GM12874 (cell line): ENCODE data around the gene ZNF521.

ENCODE experiments used
- TF ChIP-seq, protein P1 (sequence below): IDR thresholded peaks from 2 replicates; pipeline ENCODE4 v1.5.1; 2011; ENCODE audit warnings: low read depth, mild to moderate bottlenecking, control low read depth, low read length, moderate library complexity; ENCODE audit not compliant: insufficient read depth

Gene ZNF521

DNA sequence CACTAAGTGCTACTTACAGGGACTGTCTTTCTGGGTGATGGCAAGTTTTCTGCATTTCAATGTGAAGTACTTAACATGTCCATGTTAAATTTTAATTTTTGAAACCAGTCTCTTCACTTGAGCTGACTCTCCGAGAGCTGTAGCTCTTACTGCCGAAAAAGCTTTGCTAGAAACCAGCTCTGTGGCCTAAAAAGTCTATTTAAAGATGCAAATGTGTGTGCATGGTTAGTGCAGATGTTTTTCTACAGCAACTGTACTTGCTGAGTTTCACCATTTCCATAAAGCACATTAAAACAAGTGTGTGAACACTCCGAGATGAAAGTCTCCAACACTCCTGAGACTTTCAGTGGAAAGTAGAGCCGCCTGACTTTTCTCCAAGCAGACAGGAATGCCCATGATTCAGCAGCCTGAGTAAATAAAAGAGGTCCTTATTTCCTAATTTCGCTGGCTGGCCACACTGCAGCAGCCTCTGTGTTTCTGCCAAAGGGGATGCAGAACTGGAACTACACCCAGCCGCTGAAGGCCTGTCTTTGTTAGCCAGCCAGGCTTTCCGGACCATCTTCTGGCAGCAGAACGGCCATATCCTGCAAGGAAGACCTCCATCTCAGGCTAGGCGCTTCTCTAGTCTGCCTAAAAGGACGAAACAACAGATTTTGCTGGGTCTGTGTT is 121.2 kb downstream of the ZNF521 start:
- TF ChIP-seq, protein P1, sequence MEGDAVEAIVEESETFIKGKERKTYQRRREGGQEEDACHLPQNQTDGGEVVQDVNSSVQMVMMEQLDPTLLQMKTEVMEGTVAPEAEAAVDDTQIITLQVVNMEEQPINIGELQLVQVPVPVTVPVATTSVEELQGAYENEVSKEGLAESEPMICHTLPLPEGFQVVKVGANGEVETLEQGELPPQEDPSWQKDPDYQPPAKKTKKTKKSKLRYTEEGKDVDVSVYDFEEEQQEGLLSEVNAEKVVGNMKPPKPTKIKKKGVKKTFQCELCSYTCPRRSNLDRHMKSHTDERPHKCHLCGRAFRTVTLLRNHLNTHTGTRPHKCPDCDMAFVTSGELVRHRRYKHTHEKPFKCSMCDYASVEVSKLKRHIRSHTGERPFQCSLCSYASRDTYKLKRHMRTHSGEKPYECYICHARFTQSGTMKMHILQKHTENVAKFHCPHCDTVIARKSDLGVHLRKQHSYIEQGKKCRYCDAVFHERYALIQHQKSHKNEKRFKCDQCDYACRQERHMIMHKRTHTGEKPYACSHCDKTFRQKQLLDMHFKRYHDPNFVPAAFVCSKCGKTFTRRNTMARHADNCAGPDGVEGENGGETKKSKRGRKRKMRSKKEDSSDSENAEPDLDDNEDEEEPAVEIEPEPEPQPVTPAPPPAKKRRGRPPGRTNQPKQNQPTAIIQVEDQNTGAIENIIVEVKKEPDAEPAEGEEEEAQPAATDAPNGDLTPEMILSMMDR: no peak

DNA sequence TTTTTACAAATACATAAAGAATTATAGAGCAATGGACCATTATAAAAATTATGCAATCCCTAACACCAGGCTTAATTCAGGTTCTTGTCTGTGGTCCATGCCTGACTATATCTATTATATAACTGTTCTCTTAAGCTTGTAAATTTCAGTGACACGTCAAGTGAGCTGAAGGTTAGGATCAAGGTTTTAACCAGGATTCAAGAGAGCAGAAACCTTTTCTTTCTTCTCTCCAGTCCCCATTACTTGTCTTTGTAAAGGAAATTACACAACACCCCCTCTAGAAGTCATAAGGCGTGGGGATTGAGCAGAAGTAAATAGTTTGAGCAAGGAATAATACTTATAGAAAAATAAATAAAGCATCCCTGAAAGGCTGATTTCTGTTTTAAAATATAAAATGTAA is 122.0 kb downstream of the ZNF521 start:
- TF ChIP-seq, protein P1: no peak

DNA sequence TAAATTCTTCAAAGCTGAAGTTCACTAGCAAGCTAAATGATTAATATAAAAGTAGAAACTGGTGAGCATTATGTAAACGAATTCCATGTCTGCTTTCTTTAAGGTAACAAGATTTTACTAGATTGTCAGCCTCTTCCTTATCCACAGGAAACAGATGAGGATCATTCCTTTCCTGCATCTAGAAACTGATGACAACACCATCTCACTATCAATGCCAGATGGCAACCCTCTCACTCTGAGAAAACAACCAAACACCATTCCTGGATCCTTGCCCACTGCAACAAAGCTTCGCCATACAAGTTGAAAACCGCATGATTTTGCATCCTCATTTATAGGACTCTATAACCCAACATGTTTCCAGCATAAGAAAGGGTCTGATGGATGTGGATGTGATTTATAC is 122.9 kb downstream of the ZNF521 start:
- TF ChIP-seq, protein P1: no peak

DNA sequence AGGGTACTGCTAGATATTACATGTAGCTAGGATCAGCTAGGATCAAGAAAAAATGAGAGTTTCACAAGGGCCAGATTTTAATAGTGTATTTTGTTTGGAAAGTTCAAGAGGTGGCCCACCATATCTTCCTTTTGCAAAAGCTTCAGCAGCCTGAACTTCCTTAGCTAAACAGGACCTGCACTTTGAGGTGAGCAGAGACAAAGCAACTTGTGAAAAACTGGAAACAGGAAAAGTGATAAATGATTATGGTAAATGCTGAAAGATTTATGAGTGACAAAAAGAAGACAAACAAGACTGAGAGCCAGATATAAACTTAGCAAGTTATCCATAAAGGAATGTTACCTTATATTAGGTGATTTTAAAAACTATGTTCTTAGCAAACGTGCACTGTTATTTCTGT is 123.6 kb downstream of the ZNF521 start:
- TF ChIP-seq, protein P1: no peak

DNA sequence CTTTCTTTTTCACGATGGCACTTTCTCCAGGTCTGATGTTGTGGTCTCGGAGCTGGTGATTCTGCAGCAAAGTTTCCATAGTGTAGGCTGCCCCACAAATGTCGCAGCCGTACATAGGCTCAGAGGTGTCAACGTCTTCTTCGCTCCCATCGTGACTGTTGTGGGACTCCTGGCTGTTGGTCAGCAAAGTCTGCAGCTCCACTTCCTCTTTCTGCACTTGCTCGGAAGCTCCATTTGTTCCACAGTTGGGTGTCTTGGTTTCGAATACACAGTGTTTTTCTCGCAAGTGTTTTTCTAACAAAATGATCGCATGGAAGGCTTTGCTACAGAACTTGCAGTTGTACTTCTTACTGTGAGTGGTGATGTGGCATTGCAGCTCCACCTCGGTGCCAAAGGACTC is 126.8 kb downstream of the ZNF521 start:
- TF ChIP-seq, protein P1: no peak

DNA sequence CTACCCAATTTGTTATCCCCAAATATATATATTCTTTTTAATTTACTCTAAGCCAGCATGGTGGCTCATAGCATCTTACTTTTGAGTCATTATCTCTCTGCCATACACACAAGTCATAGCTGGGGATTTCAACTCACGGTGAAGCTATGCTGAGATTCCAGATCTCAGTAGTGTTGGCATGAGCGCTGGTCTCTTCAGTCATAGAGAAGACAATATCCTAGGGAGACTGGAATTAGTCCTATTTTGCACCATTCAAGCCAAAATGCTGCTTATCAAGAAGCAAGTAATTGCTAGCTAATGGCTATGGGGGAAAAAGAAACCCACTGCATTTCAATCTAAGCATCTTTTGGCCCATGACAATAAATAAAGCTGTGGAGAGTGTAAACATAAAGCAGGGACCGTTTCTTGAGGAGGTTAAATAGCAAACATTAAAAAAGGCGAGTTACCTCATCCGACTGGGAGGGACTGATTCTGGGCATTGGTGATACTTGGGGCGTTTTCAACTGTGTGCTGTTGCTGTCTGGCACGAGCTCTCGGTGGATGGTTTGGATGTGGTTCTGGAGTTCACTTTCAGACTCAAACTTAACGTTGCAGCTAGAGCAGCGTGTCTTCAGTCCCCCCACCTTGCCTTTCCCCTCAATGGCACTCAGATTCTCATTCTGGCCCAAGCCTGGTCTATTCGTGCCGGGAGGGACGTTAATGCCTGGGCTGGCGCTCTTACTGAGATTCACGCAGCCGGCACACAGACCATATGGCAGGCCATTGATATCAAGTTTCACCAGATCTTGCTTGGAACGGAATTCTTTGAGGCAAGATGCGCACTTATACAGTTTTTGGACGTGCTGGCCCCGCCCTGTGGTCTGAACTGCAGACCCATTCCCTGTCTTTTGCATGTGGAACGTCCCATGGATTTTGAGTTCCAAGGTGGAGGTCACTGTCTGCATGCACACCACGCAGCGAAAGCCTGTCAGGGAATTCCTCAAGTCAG is 127.8 kb downstream of the ZNF521 start:
- TF ChIP-seq, protein P1: no peak

DNA sequence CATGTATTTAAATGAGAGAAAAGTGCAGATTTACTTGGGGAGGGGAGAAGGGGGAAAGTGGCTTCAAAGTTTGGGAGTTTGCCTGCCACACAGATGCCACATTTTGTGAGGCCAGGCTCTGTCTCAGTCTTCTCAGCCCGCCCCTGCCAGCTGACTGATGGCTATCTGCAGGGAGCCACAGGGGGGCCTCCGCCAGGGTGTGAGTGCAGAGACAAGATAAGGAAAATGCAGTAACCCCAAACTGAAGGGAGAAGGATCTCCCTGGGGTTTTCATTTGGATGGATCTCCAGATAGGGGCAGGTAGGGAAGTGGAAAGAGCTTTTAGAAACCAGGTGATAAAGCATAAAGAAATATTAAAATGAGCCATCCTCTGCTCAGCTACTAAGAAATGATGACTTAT is 128.8 kb downstream of the ZNF521 start:
- TF ChIP-seq, protein P1: no peak
